ENCODE data around the gene CHMP4A.

GRCh38 chr14:24207625-24208024 is 5.7 kb downstream of the CHMP4A start:
- TF ChIP-seq CTCF (IDR thresholded peaks at IDR 0.05) (no peak), POLR2A (IDR thresholded peaks at IDR 0.05) (no peak)

Measured in testis (tissue), 2 donors.